AG04449 (cell line): ENCODE results near the gene SVEP1.
"Not testable (repeated sequence)": the region's sequence is repeated elsewhere in the genome, so short reads cannot be mapped to it uniquely, and the experiment has no call there.

Experiments
- CTCF ChIA-PET: fragments of 350-600 bp; formaldehyde crosslinking; extraction: SDS; loops from one replicate; lab custom pipeline; 2021; ENCODE audit warnings: antibody characterized with exemption; lab: Yijun Ruan, JAX
- POLR2A ChIA-PET: fragments of 400-600, 350-600 bp; formaldehyde crosslinking; extraction: SDS; loops from one replicate; lab custom pipeline; 2020; ENCODE audit warnings: antibody characterized with exemption, inconsistent platforms; lab: Yijun Ruan, JAX
- DNase-seq: peaks from one replicate; pipeline ENCODE4 v3.0.0-alpha.2; 2010; ENCODE audit warnings: low read depth, low spot score
- H3K4me3 ChIP-seq: 2 replicates; pipeline ENCODE4 v1.5.1; 2011; ENCODE audit warnings: low read depth, mild to moderate bottlenecking, control low read depth, low read length
- TF ChIP-seq, protein P1 (sequence below): IDR thresholded peaks from one replicate; pipeline ENCODE4 v1.5.1; 2011; ENCODE audit warnings: mild to moderate bottlenecking, moderate library complexity, low read length, control low read depth, inconsistent platforms; ENCODE audit not compliant: insufficient read depth; ENCODE audit errors: missing control alignments

Gene SVEP1

DNA sequence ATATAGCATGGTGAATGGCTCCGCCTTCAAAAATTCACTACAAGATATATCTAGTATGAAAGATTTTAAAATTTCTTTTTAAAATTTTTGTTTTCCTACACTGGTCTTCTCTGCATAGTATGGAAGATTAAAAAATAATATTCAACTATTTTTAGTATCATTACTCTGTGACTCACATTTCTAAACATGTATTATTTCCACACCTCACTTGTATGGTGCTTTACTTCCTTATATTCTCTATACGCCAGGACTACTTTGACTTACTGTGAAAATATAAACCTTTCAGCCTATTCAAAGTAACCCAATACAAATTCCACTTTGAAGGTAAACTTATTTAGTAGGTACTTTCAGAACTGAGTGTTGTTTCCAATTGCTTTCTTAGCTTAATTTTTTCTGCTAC is 215.1 kb downstream of the SVEP1 start:
- POLR2A ChIA-PET: no interaction called here
- DNase-seq: no peak
- TF ChIP-seq, protein P1, sequence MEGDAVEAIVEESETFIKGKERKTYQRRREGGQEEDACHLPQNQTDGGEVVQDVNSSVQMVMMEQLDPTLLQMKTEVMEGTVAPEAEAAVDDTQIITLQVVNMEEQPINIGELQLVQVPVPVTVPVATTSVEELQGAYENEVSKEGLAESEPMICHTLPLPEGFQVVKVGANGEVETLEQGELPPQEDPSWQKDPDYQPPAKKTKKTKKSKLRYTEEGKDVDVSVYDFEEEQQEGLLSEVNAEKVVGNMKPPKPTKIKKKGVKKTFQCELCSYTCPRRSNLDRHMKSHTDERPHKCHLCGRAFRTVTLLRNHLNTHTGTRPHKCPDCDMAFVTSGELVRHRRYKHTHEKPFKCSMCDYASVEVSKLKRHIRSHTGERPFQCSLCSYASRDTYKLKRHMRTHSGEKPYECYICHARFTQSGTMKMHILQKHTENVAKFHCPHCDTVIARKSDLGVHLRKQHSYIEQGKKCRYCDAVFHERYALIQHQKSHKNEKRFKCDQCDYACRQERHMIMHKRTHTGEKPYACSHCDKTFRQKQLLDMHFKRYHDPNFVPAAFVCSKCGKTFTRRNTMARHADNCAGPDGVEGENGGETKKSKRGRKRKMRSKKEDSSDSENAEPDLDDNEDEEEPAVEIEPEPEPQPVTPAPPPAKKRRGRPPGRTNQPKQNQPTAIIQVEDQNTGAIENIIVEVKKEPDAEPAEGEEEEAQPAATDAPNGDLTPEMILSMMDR: no peak
- H3K4me3 ChIP-seq: no peak overlapping the region
- CTCF ChIA-PET: no interaction called here

DNA sequence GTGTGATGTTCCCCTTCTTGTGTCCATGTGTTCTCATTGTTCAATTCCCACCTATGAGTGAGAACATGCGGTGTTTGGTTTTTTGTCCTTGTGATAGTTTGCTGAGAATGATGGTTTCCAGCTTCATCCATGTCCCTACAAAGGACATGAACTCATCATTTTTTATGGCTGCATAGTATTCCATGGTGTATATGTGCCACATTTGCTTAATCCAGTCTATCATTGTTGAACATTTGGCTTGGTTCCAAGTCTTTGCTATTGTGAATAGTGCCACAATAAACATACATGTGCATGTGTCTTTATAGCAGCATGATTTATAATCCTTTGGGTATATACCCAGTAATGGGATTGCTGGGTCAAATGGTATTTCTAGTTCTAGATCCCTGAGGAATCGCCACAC is 220.5 kb downstream of the SVEP1 start:
- POLR2A ChIA-PET, CTCF ChIA-PET, DNase-seq: not testable (repeated sequence)

DNA sequence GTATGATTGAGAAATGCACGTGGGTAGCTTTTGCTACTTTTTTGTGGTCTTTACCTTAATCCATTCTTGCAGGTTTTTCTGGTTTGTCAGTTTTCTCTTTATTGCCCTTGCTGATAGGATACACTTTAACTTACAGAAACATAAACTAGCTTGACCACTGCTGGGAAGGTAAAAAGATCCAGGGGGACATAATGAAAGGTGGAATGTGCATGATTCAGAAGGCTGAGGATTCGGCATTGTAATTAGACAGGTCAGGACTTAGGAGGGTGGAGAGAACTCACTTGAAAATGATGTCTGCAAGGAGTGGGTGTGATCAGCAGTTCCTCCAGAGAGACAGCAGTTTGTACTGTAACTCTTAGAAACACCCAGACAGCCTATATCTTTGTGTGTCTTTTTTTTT is 222.0 kb downstream of the SVEP1 start:
- POLR2A ChIA-PET: no interaction called here
- TF ChIP-seq, protein P1: no peak
- H3K4me3 ChIP-seq: no peak overlapping the region
- no peak for DNase-seq
- CTCF ChIA-PET: no interaction called here

More for the DNA sequence above, 220.5 kb downstream of the SVEP1 start:
- H3K4me3 ChIP-seq: not testable (repeated sequence)

DNA sequence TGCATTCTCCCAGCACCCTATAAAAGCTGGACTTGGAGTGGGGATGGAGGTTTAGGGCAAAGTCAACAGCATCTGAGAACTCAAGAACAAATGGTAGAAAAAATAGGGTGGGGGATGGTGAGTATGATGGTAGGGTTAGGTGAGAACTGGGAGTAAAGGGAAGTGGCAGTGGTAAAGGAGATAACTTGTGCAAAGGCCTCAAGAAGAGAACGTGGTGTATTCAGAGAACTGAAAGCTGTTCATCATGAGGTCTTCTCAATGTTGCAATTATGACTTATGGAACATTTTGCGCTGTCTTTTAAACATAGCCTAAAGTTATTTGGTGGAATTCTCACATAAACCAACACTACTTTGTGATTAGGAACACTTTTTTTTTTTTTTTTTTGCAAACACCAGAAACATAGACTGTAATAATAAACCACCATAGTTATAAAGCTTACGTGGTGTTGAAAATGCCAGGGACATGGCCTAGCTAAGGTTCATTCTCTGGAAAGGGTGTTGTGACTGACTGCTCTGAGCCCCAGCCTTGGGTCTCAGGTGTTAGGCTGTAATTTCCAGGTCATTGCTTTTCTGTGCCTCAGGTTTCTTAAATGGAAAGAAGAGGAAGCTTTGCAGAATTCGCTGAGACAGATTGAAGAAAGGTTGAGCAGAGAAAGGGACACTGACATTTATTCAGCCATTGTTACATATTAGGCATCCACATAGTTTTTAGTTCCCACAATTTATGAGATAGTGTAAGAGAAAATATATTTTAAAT is 222.7 kb downstream of the SVEP1 start:
- TF ChIP-seq, protein P1: no peak
- CTCF ChIA-PET: no interaction called here
- DNase-seq: no peak

DNA sequence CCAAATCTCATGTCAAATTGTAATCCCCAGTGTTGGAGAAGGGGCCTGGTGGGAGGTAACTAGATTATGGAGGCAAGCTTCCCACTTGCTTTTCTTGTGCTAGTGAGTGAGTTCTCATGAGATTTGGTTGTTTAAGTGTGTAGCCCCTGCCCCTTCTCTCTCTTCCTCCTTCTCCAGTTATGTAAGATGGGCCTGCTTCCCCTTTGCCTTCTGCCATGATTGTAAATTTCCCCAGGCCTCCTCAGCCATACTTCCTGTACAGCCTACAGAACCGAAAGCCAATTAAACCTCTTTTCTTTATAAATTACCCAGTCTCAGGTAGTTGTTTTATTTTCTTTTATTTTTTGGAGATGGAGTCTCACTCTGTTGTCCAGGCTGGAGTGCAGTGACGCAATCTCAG is 223.6 kb downstream of the SVEP1 start:
- POLR2A ChIA-PET: no interaction called here
- TF ChIP-seq, protein P1: no peak
- CTCF ChIA-PET: no interaction called here
- DNase-seq: no peak
- H3K4me3 ChIP-seq: no peak overlapping the region

More for the DNA sequence above, 222.7 kb downstream of the SVEP1 start:
- H3K4me3 ChIP-seq: no peak overlapping the region
- POLR2A ChIA-PET: no interaction called here

DNA sequence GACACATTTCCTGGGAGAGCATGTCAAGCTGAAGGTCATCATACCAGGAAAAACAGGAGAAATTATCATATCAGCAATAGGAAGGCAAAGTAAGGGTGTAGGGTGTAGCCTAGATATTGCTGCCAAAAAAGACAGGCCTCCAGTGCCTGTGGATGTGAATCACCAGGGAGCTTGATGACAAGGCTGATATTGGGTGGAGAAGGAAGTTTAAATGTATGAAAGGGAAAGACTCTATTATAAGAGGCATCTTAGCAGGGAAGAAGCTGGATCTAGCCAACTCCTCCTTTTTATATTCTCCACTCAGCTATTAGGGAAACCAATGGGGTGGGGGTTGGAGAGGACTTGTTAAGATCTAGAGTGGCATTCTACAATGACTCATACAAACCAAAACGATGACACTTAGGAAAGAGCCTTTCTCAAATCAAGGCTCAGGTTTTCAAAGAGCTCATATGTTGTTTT is 228.5 kb downstream of the SVEP1 start:
- TF ChIP-seq, protein P1: no peak
- DNase-seq: no peak
- CTCF ChIA-PET: interaction anchor here (1.1 to 1.8 kb wide), 2 partner anchors 11 to 76 kb away, joined by 3 to 12 read pairs; no protein-coding TSS in a partner anchor
- POLR2A ChIA-PET: interaction anchor here (0.8 to 1.2 kb wide), 2 partner anchors 19 to 95 kb away, joined by 3 to 5 read pairs; partner anchors contain the start of gene TXN
- no peak overlapping the region for H3K4me3 ChIP-seq

DNA sequence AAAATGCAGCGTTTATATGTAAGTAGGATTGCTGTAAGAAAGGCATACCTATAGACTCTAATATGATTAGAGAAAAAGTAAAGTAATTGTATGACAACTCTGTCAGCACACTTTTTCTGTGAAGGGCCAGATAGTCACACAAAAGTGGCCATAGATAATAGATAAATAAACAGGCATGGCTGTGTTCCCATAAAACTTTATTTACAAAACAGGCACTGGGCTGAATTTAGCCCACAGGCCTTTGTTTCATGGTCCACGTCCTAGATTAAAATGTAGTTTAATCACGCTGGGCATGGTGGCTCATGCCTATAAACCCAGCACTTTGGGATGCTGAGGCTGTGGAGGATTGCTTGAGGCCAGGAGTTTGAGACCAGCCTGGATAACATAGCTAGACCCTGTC is 233.2 kb downstream of the SVEP1 start:
- H3K4me3 ChIP-seq: no peak overlapping the region
- no peak for DNase-seq
- TF ChIP-seq, protein P1: no peak
- ChIA-PET POLR2A (no interaction called here), CTCF (no interaction called here)
